Measurements from ENCODE around the gene ELOVL1.
"Not testable (repeated sequence)": the region's sequence is repeated elsewhere in the genome, so short reads cannot be mapped to it uniquely, and the experiment has no call there.

Gene ELOVL1

GRCh38 chr1:43404353-43404752 is 36.5 kb upstream of the ELOVL1 start:
- DNase-seq (ENCODE audit: low read depth, low spot score) = no peak
- in situ Hi-C loops (cut with HindIII; ENCODE audit: low sequenced_read_pairs) = no loop called here
- no peak overlapping the region for H3K4me3 ChIP-seq (ENCODE audit: low read depth, low read length)
- TF ChIP-seq, protein P1, sequence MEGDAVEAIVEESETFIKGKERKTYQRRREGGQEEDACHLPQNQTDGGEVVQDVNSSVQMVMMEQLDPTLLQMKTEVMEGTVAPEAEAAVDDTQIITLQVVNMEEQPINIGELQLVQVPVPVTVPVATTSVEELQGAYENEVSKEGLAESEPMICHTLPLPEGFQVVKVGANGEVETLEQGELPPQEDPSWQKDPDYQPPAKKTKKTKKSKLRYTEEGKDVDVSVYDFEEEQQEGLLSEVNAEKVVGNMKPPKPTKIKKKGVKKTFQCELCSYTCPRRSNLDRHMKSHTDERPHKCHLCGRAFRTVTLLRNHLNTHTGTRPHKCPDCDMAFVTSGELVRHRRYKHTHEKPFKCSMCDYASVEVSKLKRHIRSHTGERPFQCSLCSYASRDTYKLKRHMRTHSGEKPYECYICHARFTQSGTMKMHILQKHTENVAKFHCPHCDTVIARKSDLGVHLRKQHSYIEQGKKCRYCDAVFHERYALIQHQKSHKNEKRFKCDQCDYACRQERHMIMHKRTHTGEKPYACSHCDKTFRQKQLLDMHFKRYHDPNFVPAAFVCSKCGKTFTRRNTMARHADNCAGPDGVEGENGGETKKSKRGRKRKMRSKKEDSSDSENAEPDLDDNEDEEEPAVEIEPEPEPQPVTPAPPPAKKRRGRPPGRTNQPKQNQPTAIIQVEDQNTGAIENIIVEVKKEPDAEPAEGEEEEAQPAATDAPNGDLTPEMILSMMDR (IDR thresholded peaks at IDR 0.05; ENCODE audit: low read depth, low read length) = no peak

- in situ Hi-C loops (cut with HindIII; ENCODE audit: low sequenced_read_pairs) = no loop called here
- DNase-seq (ENCODE audit: low read depth, low spot score) = no peak
- H3K4me3 ChIP-seq (ENCODE audit: low read depth, low read length) = no peak overlapping the region
- TF ChIP-seq, protein P1 (IDR thresholded peaks at IDR 0.05; ENCODE audit: low read depth, low read length) = no peak
Observed at GRCh38 chr1:43402089-43402865, 34.5 kb upstream of the ELOVL1 start.

DNA sequence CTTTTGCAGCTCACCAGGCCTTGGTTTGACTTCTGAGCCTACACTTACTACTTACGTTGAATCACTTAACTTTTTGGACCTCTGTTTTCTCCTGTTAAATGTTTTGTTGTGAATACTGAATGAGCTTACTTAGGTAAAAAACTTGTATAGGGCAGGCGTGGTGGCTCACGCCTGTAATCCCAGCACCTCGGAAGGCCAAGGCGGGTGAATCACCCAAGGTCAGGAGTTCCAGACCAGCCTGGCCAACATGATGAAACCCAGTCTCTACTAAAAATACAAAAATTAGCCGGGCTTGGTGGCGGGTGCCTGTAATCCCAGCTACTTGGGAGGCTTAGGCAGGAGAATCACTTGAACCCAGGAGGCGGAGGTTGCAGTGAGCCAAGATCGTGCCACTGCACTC is 32.6 kb upstream of the ELOVL1 start:
- in situ Hi-C loops (cut with HindIII; ENCODE audit: low sequenced_read_pairs); DNase-seq (ENCODE audit: low read depth, low spot score); H3K4me3 ChIP-seq (ENCODE audit: low read depth, low read length): not testable (repeated sequence)

DNA sequence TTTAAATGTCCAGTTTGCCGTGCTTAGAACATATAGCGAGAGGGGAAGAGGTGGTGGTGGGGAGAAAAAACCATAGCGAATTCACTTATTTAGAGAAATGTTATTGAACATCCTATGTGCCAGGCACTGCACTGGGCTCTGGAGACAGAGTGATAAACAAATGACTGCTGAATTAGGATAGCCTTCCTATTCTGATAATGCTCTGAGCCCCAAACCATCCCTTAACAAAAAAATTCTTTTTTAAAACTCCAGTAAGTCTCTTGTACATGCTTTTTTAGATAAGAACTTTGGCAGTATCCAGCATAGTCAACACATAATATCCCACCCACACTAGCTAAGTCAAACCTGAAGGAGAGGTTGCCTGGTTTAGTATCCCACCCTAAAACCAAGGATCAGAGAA is 30.4 kb upstream of the ELOVL1 start:
- no peak overlapping the region for H3K4me3 ChIP-seq (ENCODE audit: low read depth, low read length)
- TF ChIP-seq, protein P1 (IDR thresholded peaks at IDR 0.05; ENCODE audit: low read depth, low read length) = no peak
- in situ Hi-C loops (cut with HindIII; ENCODE audit: low sequenced_read_pairs) = no loop called here
- no peak for DNase-seq (ENCODE audit: low read depth, low spot score)

DNA sequence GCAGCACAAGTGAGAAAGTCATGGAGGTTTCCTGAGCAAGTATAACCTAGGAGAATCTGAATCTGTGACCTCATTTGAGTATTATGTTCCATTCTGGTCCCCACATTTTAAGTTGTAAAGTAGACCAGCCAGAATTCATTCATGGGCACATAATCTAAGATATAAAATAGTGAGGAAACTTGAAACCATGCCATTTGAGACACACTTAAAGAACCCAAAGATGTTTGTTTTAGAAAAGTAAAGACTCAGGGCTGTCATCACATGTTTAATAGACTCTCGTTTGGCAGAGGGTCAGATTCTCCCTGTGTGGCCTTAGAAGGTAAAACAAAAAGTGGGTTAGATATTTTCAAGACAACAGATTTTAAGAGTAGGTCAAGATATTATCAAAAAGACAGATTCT is 28.2 kb upstream of the ELOVL1 start:
- no peak for DNase-seq (ENCODE audit: low read depth, low spot score)
- in situ Hi-C loops (cut with HindIII; ENCODE audit: low sequenced_read_pairs) = no loop called here
- TF ChIP-seq, protein P1 (IDR thresholded peaks at IDR 0.05; ENCODE audit: low read depth, low read length) = no peak

GRCh38 chr1:43395523-43395922 is 27.7 kb upstream of the ELOVL1 start:
- TF ChIP-seq, protein P1 (IDR thresholded peaks at IDR 0.05; ENCODE audit: low read depth, low read length) = no peak
- in situ Hi-C loops (cut with HindIII; ENCODE audit: low sequenced_read_pairs) = no loop called here

More for the DNA sequence above, 28.2 kb upstream of the ELOVL1 start:
- no peak overlapping the region for H3K4me3 ChIP-seq (ENCODE audit: low read depth, low read length)

GRCh38 chr1:43392702-43393101 is 24.9 kb upstream of the ELOVL1 start:
- no peak for DNase-seq (ENCODE audit: low read depth, low spot score)
- H3K4me3 ChIP-seq (ENCODE audit: low read depth, low read length) = no peak overlapping the region
- TF ChIP-seq, protein P1 (IDR thresholded peaks at IDR 0.05; ENCODE audit: low read depth, low read length) = no peak
- in situ Hi-C loops (cut with HindIII; ENCODE audit: low sequenced_read_pairs) = no loop called here

More at GRCh38 chr1:43395523-43395922, 27.7 kb upstream of the ELOVL1 start:
- DNase-seq (ENCODE audit: low read depth, low spot score) = no peak
- H3K4me3 ChIP-seq (ENCODE audit: low read depth, low read length) = no peak overlapping the region

All from astrocyte of the spinal cord (primary cell).